ENCODE results near the gene NLGN1. TPM values are rescaled to one million over a fixed set of nuclear protein-coding genes. Genes with fewer than 3 reads are reported as not detected.
A peak's percentile ranks its signal among the peaks of the same experiment; 100 is the strongest.

The NLGN1 gene
- total and polyA plus RNA-seq, 2 experiments from 2014 or later = 14.3 to 20.1 TPM

- H3K27me3 ChIP-seq (replicated peaks; ENCODE audit: insufficient read depth) = no peaks in the 10 kb centered on the region
- no peaks in the 10 kb centered on the region for H3K79me2 ChIP-seq (ENCODE audit: insufficient read depth)
- H4K20me1 ChIP-seq (ENCODE audit: insufficient read depth) = no peaks in the 10 kb centered on the region
- no peaks in the 10 kb centered on the region for H3K9me3 ChIP-seq (ENCODE audit: low read depth)
- no peak overlapping the region for H3K27ac ChIP-seq
- in situ Hi-C loops (cut with MboI) = no loop called here
- no peak for DNase-seq
- H3K9me2 ChIP-seq (ENCODE audit: insufficient read depth) = no peaks in the 10 kb centered on the region
- peaks cover 13% of the 10 kb centered on the region; the same call in 1 of the 2 replicates for H3K4me1 ChIP-seq (ENCODE audit: insufficient read depth)
- no peak overlapping the region for H2AFZ ChIP-seq
- TF ChIP-seq EZH2 (IDR thresholded peaks at IDR 0.05; ENCODE audit: insufficient read depth, poor library complexity, severe bottlenecking) = no peak
- TF ChIP-seq EZH2phosphoT487 (IDR thresholded peaks at IDR 0.05; ENCODE audit: insufficient read depth, low read depth) = no peak
- H3K4me2 ChIP-seq (ENCODE audit: unreplicated experiment) = no peak overlapping the region
- no peaks in the 10 kb centered on the region for H3K36me3 ChIP-seq (ENCODE audit: low read depth)
- no peaks in the 10 kb centered on the region for H3F3A ChIP-seq (ENCODE audit: insufficient read depth)
- no peak overlapping the region for H3K9ac ChIP-seq
- no peak overlapping the region for H3K4me3 ChIP-seq
- WGBS, 2 experiments (ENCODE audit: low coverage in 1 of 2, low lambda C conversion rate in 2 of 2, missing lambda C conversion rate in 2 of 2) = 60 to 66% methylated on average over 2 of the region's 2 CpGs
Observed at GRCh38 chr3:174202116-174202515, 804.6 kb downstream of the NLGN1 start.

GRCh38 chr3:174202561-174202960, 805.0 kb downstream of the NLGN1 start:
- no peaks in the 10 kb centered on the region for H3K9me3 ChIP-seq (ENCODE audit: low read depth)
- H3K9me2 ChIP-seq (ENCODE audit: insufficient read depth) = no peaks in the 10 kb centered on the region
- H3K9ac ChIP-seq = no peak overlapping the region
- H3K4me1 ChIP-seq (ENCODE audit: insufficient read depth) = peaks cover 13% of the 10 kb centered on the region; the same call in 1 of the 2 replicates
- no peak overlapping the region for H3K4me2 ChIP-seq (ENCODE audit: unreplicated experiment)
- H3K4me3 ChIP-seq = no peak overlapping the region
- in situ Hi-C loops (cut with MboI) = no loop called here
- H3K27ac ChIP-seq = no peak overlapping the region
- no peaks in the 10 kb centered on the region for H4K20me1 ChIP-seq (ENCODE audit: insufficient read depth)
- H3F3A ChIP-seq (ENCODE audit: insufficient read depth) = no peaks in the 10 kb centered on the region
- no peaks in the 10 kb centered on the region for H3K27me3 ChIP-seq (replicated peaks; ENCODE audit: insufficient read depth)
- 81 to 92% methylated on average over 1 of the region's 1 CpG for WGBS, 2 experiments (ENCODE audit: low coverage in 1 of 2, low lambda C conversion rate in 2 of 2, missing lambda C conversion rate in 2 of 2)
- H3K79me2 ChIP-seq (ENCODE audit: insufficient read depth) = no peaks in the 10 kb centered on the region
- DNase-seq = peak; percentile 59
- H3K36me3 ChIP-seq (ENCODE audit: low read depth) = no peaks in the 10 kb centered on the region
- TF ChIP-seq EZH2 (IDR thresholded peaks at IDR 0.05; ENCODE audit: insufficient read depth, poor library complexity, severe bottlenecking) = no peak
- no peak overlapping the region for H2AFZ ChIP-seq

- Histone ChIP-seq H3K4me2 (ENCODE audit: unreplicated experiment) (no peak overlapping the region), H3F3A (ENCODE audit: insufficient read depth) (no peaks in the 10 kb centered on the region), H3K79me2 (ENCODE audit: insufficient read depth) (no peaks in the 10 kb centered on the region), H3K36me3 (ENCODE audit: low read depth) (no peaks in the 10 kb centered on the region), H3K9me2 (ENCODE audit: insufficient read depth) (no peaks in the 10 kb centered on the region), H3K27me3 (replicated peaks; ENCODE audit: insufficient read depth) (no peaks in the 10 kb centered on the region), H3K4me3 (no peak overlapping the region), H3K27ac (no peak overlapping the region), H2AFZ (no peak overlapping the region), H3K9me3 (ENCODE audit: low read depth) (no peaks in the 10 kb centered on the region), H3K9ac (no peak overlapping the region), H4K20me1 (ENCODE audit: insufficient read depth) (no peaks in the 10 kb centered on the region), H3K4me1 (ENCODE audit: insufficient read depth) (0 out of 2 replicates have a peak, but pooled peaks cover 10% of the 10 kb centered on the region)
- in situ Hi-C loops (cut with MboI) = no loop called here
- TF ChIP-seq EZH2phosphoT487 (IDR thresholded peaks at IDR 0.05; ENCODE audit: insufficient read depth, low read depth) = no peak
- no peak for TF ChIP-seq EZH2 (IDR thresholded peaks at IDR 0.05; ENCODE audit: insufficient read depth, poor library complexity, severe bottlenecking)
- WGBS, 2 experiments (ENCODE audit: low coverage in 1 of 2, low lambda C conversion rate in 2 of 2, missing lambda C conversion rate in 2 of 2) = 29 to 39% methylated on average over 1 of the region's 1 CpG
- no peak for DNase-seq
Observed at GRCh38 chr3:174204765-174205164, 807.2 kb downstream of the NLGN1 start.

- H3K9ac ChIP-seq = no peak overlapping the region
- no peaks in the 10 kb centered on the region for H3K9me2 ChIP-seq (ENCODE audit: insufficient read depth)
- H3K4me3 ChIP-seq = no peak overlapping the region
- no peak overlapping the region for H3K4me2 ChIP-seq (ENCODE audit: unreplicated experiment)
- no peaks in the 10 kb centered on the region for H3F3A ChIP-seq (ENCODE audit: insufficient read depth)
- no peak overlapping the region for H2AFZ ChIP-seq
- H3K36me3 ChIP-seq (ENCODE audit: low read depth) = no peaks in the 10 kb centered on the region
- in situ Hi-C loops (cut with MboI) = no loop called here
- no peaks in the 10 kb centered on the region for H4K20me1 ChIP-seq (ENCODE audit: insufficient read depth)
- H3K79me2 ChIP-seq (ENCODE audit: insufficient read depth) = no peaks in the 10 kb centered on the region
- H3K4me1 ChIP-seq (ENCODE audit: insufficient read depth) = 0 out of 2 replicates have a peak, but pooled peaks cover 5% of the 10 kb centered on the region
- H3K27me3 ChIP-seq (replicated peaks; ENCODE audit: insufficient read depth) = no peaks in the 10 kb centered on the region
- 72 to 79% methylated on average over 4 of the region's 4 CpGs for WGBS, 2 experiments (ENCODE audit: low coverage in 1 of 2, low lambda C conversion rate in 2 of 2, missing lambda C conversion rate in 2 of 2)
- TF ChIP-seq EZH2phosphoT487 (IDR thresholded peaks at IDR 0.05; ENCODE audit: insufficient read depth, low read depth) (no peak), EZH2 (IDR thresholded peaks at IDR 0.05; ENCODE audit: insufficient read depth, poor library complexity, severe bottlenecking) (no peak)
- peak; percentile 3 for DNase-seq
- no peak overlapping the region for H3K27ac ChIP-seq
- no peaks in the 10 kb centered on the region for H3K9me3 ChIP-seq (ENCODE audit: low read depth)
Observed at GRCh38 chr3:174206607-174207192, 809.2 kb downstream of the NLGN1 start.

All from GM23248 (cell line).